DOHH2 (cell line): ENCODE measurements around the gene CALN1.

Experiments used
- H3F3A ChIP-seq: fragments of 200-600 bp; sonication (generic), shearing (Covaris generic); 2 replicates; pipeline ENCODE4 v1.6.0; 2016; ENCODE audit warnings: antibody characterized with exemption, mild to moderate bottlenecking; ENCODE audit not compliant: control insufficient read depth, insufficient read depth
- H3K27ac ChIP-seq: fragments of 200-600 bp; sonication (generic); 2 replicates; pipeline ENCODE4 v1.5.1; 2014; ENCODE audit warnings: low read depth, mild to moderate bottlenecking, low read length, moderate library complexity
- H3K27me3 ChIP-seq: fragments of 200-600 bp; sonication (generic); 2 replicates; pipeline ENCODE4 v1.6.1; 2014; ENCODE audit warnings: mild to moderate bottlenecking, low read length, mixed read lengths; ENCODE audit not compliant: control insufficient read depth
- H3K36me3 ChIP-seq: fragments of 200-600 bp; sonication (generic); 2 replicates; pipeline ENCODE4 v1.6.1; 2014; ENCODE audit warnings: mild to moderate bottlenecking, low read length, moderate library complexity, mixed read lengths; ENCODE audit not compliant: control insufficient read depth
- H3K4me1 ChIP-seq: fragments of 200-600 bp; sonication (generic); 2 replicates; pipeline ENCODE4 v1.6.1; 2014; ENCODE audit warnings: mild to moderate bottlenecking, low read length, mixed read lengths; ENCODE audit not compliant: control insufficient read depth
- H3K4me2 ChIP-seq: fragments of 200-600 bp; sonication (generic); 2 replicates; pipeline ENCODE4 v1.6.0; 2014; ENCODE audit warnings: mild to moderate bottlenecking, low read length, moderate library complexity
- H3K4me3 ChIP-seq: fragments of 200-600 bp; sonication (generic); 2 replicates; pipeline ENCODE4 v1.5.1; 2014; ENCODE audit warnings: mild to moderate bottlenecking, low read length, mixed read lengths
- H3K79me2 ChIP-seq: fragments of 200-600 bp; sonication (generic); 2 replicates; pipeline ENCODE4 v1.6.1; 2014; ENCODE audit warnings: mild to moderate bottlenecking, low read length, mixed read lengths; ENCODE audit not compliant: control insufficient read depth
- H3K9me2 ChIP-seq: fragments of 200-600 bp; sonication (generic); replicated peaks from 2 replicates; pipeline ENCODE4 v1.6.1; 2014; ENCODE audit warnings: mild to moderate bottlenecking, low read length, mixed read lengths; ENCODE audit not compliant: control insufficient read depth
- H3K9me3 ChIP-seq: fragments of 200-600 bp; sonication (generic); 2 replicates; pipeline ENCODE4 v1.6.1; 2014; ENCODE audit warnings: antibody characterized with exemption, low read length, mixed read lengths; ENCODE audit not compliant: control insufficient read depth, insufficient read depth
- H4K20me1 ChIP-seq: fragments of 200-600 bp; sonication (generic); 2 replicates; pipeline ENCODE4 v1.6.0; 2014; ENCODE audit warnings: low read depth, mild to moderate bottlenecking, antibody characterized with exemption, low read length, moderate library complexity; ENCODE audit not compliant: control insufficient read depth, insufficient read depth
- CTCF ChIP-seq: fragments of 200-600 bp; sonication (generic); IDR thresholded peaks from one replicate; pipeline ENCODE4 v1.5.1; 2014; ENCODE audit warnings: antibody characterized with exemption, mild to moderate bottlenecking, low read depth, low read length; ENCODE audit not compliant: poor library complexity, severe bottlenecking
- EZH2phosphoT487 ChIP-seq: fragments of 200-600 bp; sonication (generic); IDR thresholded peaks from 2 replicates; pipeline ENCODE4 v1.6.1; 2017; ENCODE audit warnings: borderline replicate concordance, mild to moderate bottlenecking, antibody characterized with exemption, low read length, moderate library complexity, mixed read lengths

The CALN1 gene

GRCh38 chr7:71835056-71835455 lies 577.1 kb downstream of the CALN1 start:
- no peaks in the 10 kb centered on the region for H3K4me1 ChIP-seq
- H3F3A ChIP-seq, result no peaks in the 10 kb centered on the region

GRCh38 chr7:71829515-71829914 lies 582.6 kb downstream of the CALN1 start:
- H3K4me3 ChIP-seq, result no peak overlapping the region
- H3K4me1 ChIP-seq, result no peaks in the 10 kb centered on the region
- H3K79me2 ChIP-seq, result no peaks in the 10 kb centered on the region
- H3K36me3 ChIP-seq, result no peaks in the 10 kb centered on the region
- H3F3A ChIP-seq, result no peaks in the 10 kb centered on the region
- no peak overlapping the region for H3K4me2 ChIP-seq
- no peak overlapping the region for H3K27ac ChIP-seq
- no peak for TF ChIP-seq EZH2phosphoT487
- no peak for TF ChIP-seq CTCF
- no peaks in the 10 kb centered on the region for H3K27me3 ChIP-seq
- no peaks in the 10 kb centered on the region for H3K9me2 ChIP-seq
- peaks cover 10% of the 10 kb centered on the region; the same call in 1 of the 2 replicates for H3K9me3 ChIP-seq
- H4K20me1 ChIP-seq, result no peaks in the 10 kb centered on the region

More at GRCh38 chr7:71835056-71835455, 577.1 kb downstream of the CALN1 start:
- H3K27ac ChIP-seq, result no peak overlapping the region
- H3K79me2 ChIP-seq, result no peaks in the 10 kb centered on the region
- no peaks in the 10 kb centered on the region for H4K20me1 ChIP-seq
- TF ChIP-seq CTCF, result no peak
- no peak for TF ChIP-seq EZH2phosphoT487
- H3K9me2 ChIP-seq, result no peaks in the 10 kb centered on the region
- H3K27me3 ChIP-seq, result no peaks in the 10 kb centered on the region
- H3K9me3 ChIP-seq, result peaks cover 2% of the 10 kb centered on the region; the same call in 1 of the 2 replicates
- no peak overlapping the region for H3K4me3 ChIP-seq
- no peak overlapping the region for H3K4me2 ChIP-seq
- no peaks in the 10 kb centered on the region for H3K36me3 ChIP-seq

- H3K4me3 ChIP-seq, result no peak overlapping the region
- no peak overlapping the region for H3K4me2 ChIP-seq
- H3K4me1 ChIP-seq, result no peaks in the 10 kb centered on the region
- H3K27me3 ChIP-seq, result no peaks in the 10 kb centered on the region
- no peaks in the 10 kb centered on the region for H3K79me2 ChIP-seq
- H3K36me3 ChIP-seq, result no peaks in the 10 kb centered on the region
- no peaks in the 10 kb centered on the region for H3K9me2 ChIP-seq
- H3K27ac ChIP-seq, result no peak overlapping the region
- no peaks in the 10 kb centered on the region for H3F3A ChIP-seq
- no peaks in the 10 kb centered on the region for H4K20me1 ChIP-seq
- peaks cover 13% of the 10 kb centered on the region; the same call in 1 of the 2 replicates for H3K9me3 ChIP-seq
- no peak for TF ChIP-seq CTCF
- no peak for TF ChIP-seq EZH2phosphoT487
Measured at GRCh38 chr7:71828361-71828760, 583.8 kb downstream of the CALN1 start.
